ENCODE measurements around the gene CD58.

GRCh38 chr1:116529199-116529631 lies 41.6 kb downstream of the CD58 start:
- TF ChIP-seq, protein P1, sequence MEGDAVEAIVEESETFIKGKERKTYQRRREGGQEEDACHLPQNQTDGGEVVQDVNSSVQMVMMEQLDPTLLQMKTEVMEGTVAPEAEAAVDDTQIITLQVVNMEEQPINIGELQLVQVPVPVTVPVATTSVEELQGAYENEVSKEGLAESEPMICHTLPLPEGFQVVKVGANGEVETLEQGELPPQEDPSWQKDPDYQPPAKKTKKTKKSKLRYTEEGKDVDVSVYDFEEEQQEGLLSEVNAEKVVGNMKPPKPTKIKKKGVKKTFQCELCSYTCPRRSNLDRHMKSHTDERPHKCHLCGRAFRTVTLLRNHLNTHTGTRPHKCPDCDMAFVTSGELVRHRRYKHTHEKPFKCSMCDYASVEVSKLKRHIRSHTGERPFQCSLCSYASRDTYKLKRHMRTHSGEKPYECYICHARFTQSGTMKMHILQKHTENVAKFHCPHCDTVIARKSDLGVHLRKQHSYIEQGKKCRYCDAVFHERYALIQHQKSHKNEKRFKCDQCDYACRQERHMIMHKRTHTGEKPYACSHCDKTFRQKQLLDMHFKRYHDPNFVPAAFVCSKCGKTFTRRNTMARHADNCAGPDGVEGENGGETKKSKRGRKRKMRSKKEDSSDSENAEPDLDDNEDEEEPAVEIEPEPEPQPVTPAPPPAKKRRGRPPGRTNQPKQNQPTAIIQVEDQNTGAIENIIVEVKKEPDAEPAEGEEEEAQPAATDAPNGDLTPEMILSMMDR (IDR thresholded peaks at IDR 0.05; ENCODE audit: insufficient read depth, low read length, poor library complexity, severe bottlenecking): no peak
- no peak for TF ChIP-seq EZH2phosphoT487 (conservative IDR thresholded peaks at IDR 0.05; ENCODE audit: low read length)
